HG02973 (cell line): Measurements from ENCODE around the gene GPR4.
A peak's percentile ranks its signal among the peaks of the same experiment; 100 is the strongest.
"Not testable (repeated sequence)": the region's sequence is repeated elsewhere in the genome, so short reads cannot be mapped to it uniquely, and the experiment has no call there.

Source experiments
- ATAC-seq: cut with Tn5 transposase; IDR thresholded peaks from one replicate; pipeline ENCODE4 v1.9.1; 2021; ENCODE audit warnings: moderate library complexity; ENCODE audit not compliant: unreplicated experiment

GPR4 gene

DNA sequence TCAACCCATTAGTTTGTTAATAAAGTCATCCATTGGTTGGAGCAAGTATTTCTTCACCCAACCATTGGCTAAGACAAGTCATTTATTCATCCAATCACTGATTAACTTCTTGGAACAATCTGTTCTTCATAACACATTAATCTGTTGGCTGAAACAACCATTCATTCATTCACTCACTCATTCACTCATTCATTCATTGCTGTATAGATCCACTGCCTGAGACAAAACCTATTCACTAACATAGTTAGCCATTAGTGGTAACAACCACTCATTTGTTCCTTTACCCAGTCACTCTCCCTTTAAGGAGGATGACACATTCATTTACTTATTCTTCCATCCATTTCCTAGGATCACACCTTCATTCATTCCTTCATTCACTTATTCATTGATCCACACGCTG, 22.0 kb upstream of the GPR4 start:
- ATAC-seq, result no peak

- ATAC-seq, result no peak
These were observed 20.0 kb upstream of the GPR4 start for GRCh38 chr19:45621976-45622503.

DNA sequence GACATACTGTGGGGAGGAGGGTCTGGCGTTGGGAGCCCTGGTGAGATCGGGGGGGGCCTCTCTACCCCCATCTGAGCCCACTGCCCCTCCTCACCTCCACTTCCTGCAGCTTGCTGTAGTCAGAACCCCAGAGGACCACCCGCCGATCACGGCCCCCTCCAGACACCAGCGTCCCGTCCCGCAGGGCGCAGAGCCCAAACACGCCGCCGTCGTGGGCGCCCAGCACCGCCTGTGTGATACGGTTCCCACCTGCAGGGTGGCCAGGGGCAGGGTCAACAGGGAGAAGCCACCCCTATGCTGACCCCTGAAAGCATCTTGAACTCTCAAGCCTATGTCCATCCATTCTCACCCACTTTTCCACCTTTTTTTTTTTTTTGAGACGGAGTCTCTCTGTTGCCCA, 19.4 kb upstream of the GPR4 start:
- ATAC-seq, result no peak

- no peak for ATAC-seq
These were observed 14.6 kb upstream of the GPR4 start for GRCh38 chr19:45616704-45617017.

- no peak for ATAC-seq
These were observed 14.0 kb upstream of the GPR4 start for GRCh38 chr19:45615795-45616703.

GRCh38 chr19:45615056-45615455, 13.0 kb upstream of the GPR4 start:
- not testable (repeated sequence) for ATAC-seq

DNA sequence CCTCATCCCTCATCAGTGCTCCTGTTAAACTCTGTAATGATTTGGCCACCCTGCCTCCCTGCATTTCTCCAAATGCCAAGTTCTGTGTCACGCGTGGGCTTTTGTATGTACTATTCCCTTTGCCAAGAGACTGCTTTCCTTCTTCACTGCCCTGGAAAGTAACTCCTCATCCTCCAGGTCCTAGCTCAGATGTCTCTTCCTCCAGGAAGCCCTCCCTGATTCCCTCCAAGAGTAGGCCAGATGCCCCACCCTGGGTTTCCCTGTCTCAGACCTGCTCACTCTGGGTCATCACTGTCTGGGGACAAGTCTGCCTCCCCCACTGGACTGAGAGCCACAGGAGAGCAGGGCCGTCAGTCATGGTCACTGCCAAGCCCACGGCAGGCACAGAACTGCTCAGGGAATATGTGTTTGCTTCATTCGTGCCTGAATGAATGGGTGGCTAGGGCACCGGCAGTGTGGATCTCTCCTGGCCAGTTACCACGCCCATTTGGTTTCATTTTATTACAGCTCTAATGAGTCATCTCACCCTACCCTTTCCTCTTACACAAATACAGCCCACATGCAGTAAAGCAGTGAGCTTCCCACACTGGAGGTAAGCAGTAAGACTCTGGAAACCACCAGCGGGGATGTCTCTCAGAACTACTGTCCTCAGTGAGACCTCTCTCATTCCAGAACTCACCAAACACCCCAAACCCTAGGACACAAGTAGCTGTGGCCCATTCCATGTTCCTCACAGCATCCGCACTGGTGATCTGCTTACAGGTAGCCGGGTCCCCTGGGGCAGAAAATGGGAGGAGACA, 12.1 kb upstream of the GPR4 start:
- ATAC-seq, result peak; percentile 50

- no peak for ATAC-seq
These were observed 6.9 kb upstream of the GPR4 start for GRCh38 chr19:45608948-45609347.

GRCh38 chr19:45607071-45608029, 5.3 kb upstream of the GPR4 start:
- ATAC-seq, result no peak

- ATAC-seq, result no peak
These were observed 897 bp downstream of the GPR4 start for GRCh38 chr19:45601115-45601514.

- no peak for ATAC-seq
These were observed 1.6 kb downstream of the GPR4 start for GRCh38 chr19:45600340-45600885.

GRCh38 chr19:45599286-45599685, 2.7 kb downstream of the GPR4 start:
- no peak for ATAC-seq

DNA sequence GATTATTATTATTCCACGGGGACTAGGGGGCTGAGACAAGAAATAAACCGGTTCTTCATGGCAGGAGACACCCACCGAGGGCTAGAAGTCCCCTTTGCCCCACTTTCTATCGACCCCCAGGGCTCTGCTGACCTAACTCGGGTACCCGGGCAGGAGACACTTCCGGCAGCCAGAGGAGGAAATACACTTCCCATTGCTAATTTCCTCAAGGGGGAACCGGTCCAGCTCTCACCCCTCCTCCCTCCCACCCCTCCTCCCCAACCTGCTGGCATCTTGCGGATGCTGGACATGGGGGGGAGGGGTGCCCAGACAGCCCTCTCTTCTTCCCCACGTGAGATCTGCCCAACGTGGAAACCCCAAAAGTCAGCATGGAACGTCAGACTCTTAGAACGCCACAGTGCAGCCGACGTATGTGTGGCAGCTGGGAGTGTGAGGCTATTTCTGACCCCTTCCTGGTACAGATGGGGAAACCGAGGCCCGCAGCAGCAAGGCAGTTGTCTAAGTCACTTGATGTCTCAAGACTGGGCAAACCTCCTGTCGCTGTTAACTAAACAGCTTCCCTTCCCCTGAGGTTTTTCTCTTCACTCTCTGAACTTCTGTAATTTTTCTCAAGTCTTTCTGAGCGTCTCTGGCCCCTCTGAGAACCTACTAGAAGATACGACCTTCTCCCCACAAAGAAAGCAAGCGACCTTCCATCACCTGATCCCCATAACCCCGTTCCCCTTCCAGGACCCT, 3.6 kb downstream of the GPR4 start:
- ATAC-seq, result no peak

GRCh38 chr19:45597425-45598111, 4.4 kb downstream of the GPR4 start:
- no peak for ATAC-seq

DNA sequence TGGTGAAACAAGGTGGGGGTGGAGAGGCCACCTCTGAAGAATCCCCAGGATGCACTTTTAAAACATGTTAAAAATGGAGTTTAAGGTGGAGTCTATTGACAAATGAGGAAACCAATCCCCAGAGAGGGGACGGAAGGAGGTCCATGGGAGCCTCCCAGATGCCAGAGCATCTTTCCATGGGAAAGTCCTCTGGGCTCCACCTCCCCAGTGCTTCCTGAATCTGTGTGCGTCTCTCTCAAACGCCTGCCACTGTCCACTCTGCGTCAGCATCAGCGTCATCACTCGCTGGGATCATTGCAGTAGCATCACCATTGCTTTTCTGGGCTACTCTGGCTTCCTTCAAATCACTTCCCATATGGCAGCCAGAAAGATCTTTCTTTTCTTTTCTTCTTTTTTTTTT, 6.2 kb downstream of the GPR4 start:
- no peak for ATAC-seq

GRCh38 chr19:45593520-45593919, 8.5 kb downstream of the GPR4 start:
- no peak for ATAC-seq

- no peak for ATAC-seq
These were observed 9.6 kb downstream of the GPR4 start for GRCh38 chr19:45592366-45592765.

DNA sequence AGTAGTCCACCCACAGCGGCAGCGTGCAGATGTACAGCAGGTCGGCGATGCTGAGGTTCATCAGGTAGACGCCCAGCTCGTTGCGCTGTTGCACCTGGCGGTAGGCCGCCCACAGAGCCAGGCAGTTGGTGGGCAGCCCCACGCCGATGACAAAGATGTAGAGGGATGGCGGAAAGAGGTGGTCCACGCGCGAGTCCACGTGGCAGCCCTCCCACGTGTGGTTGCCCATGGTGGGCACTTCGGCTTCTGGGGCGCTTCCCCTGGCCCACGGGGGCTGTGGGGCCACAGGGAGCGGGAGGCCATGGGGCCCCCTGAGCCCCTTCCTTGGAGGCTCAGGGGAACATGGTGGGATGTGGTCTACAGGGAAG, 10.4 kb downstream of the GPR4 start:
- ATAC-seq, result no peak

- no peak for ATAC-seq
These were observed 10.9 kb downstream of the GPR4 start for GRCh38 chr19:45591004-45591637.
